Hepatocyte (in vitro differentiated cells): ENCODE results near the gene STK11. TPM values are rescaled to one million over a fixed set of nuclear protein-coding genes. Genes with fewer than 3 reads are reported as not detected.

Experiments used
- DNase-seq: peaks from one replicate; pipeline ENCODE4 v3.0.0-alpha.2; 2016; ENCODE audit warnings: low spot score
- H2AFZ ChIP-seq: fragments of 200-600 bp; sonication (generic); 2 replicates; pipeline ENCODE4 v1.6.0; 2016; ENCODE audit warnings: antibody characterized with exemption, mild to moderate bottlenecking
- H3K27ac ChIP-seq: fragments of 200-600 bp; sonication (generic); 2 replicates; pipeline ENCODE4 v1.5.1; 2016; ENCODE audit warnings: mild to moderate bottlenecking
- H3K27me3 ChIP-seq: fragments of 200-600 bp; sonication (generic); 2 replicates; pipeline ENCODE4 v1.6.1; 2016
- H3K36me3 ChIP-seq: fragments of 200-600 bp; sonication (generic); replicated peaks from 2 replicates; pipeline ENCODE4 v1.5.1; 2016; ENCODE audit warnings: low read depth; ENCODE audit not compliant: insufficient read depth
- H3K4me1 ChIP-seq: fragments of 200-600 bp; sonication (generic); 2 replicates; pipeline ENCODE4 v1.5.1; 2016; ENCODE audit warnings: mild to moderate bottlenecking, moderate library complexity; ENCODE audit not compliant: insufficient read depth
- H3K4me2 ChIP-seq: fragments of 200-600 bp; sonication (generic); 2 replicates; pipeline ENCODE4 v1.6.0; 2016
- H3K4me3 ChIP-seq: fragments of 200-600 bp; sonication (generic); 2 replicates; pipeline ENCODE4 v1.5.1; 2016; ENCODE audit warnings: mild to moderate bottlenecking
- H3K79me2 ChIP-seq: fragments of 200-600 bp; sonication (generic); 2 replicates; pipeline ENCODE4 v1.6.0; 2017; ENCODE audit warnings: mild to moderate bottlenecking
- H3K9me2 ChIP-seq: fragments of 200-600 bp; sonication (generic); replicated peaks from 2 replicates; pipeline ENCODE4 v1.6.0; 2017; ENCODE audit warnings: mild to moderate bottlenecking; ENCODE audit not compliant: insufficient read depth
- H3K9me3 ChIP-seq: fragments of 200-600 bp; sonication (generic); 2 replicates; pipeline ENCODE4 v1.5.1; 2016; ENCODE audit warnings: low read depth, mild to moderate bottlenecking
- H4K20me1 ChIP-seq: fragments of 200-600 bp; sonication (generic); 2 replicates; pipeline ENCODE4 v1.6.0; 2016; ENCODE audit warnings: mild to moderate bottlenecking; ENCODE audit not compliant: insufficient read depth, poor library complexity, severe bottlenecking
- CTCF ChIP-seq: fragments of 200-600 bp; sonication (generic); IDR thresholded peaks from 2 replicates; pipeline ENCODE4 v1.5.1; 2016; ENCODE audit warnings: antibody characterized with exemption, mild to moderate bottlenecking; ENCODE audit not compliant: poor library complexity
- EZH2 ChIP-seq: fragments of 200-600 bp; sonication (generic); IDR thresholded peaks from 2 replicates; pipeline ENCODE4 v1.6.1; 2016; ENCODE audit warnings: antibody characterized with exemption, mild to moderate bottlenecking, borderline replicate concordance
- EZH2phosphoT487 ChIP-seq: fragments of 200-600 bp; sonication (generic); IDR thresholded peaks from one replicate; pipeline ENCODE4 v1.6.1; 2018; ENCODE audit warnings: antibody characterized with exemption, mild to moderate bottlenecking, low read depth, moderate library complexity; ENCODE audit not compliant: unreplicated experiment, severe bottlenecking
- WGBS: methylation state at CpG from one replicate; pipeline ENCODE4 v1.1.6; 2016; ENCODE audit warnings: low lambda C conversion rate; ENCODE audit errors: missing lambda C conversion rate; 5-methylcytosine and 5-hydroxymethylcytosine counted together
- polyA plus RNA-seq: library from polyadenylated mRNA; unstranded; fragments of >200 nt; fragmentation: Nextera tagmentation; extraction: Ambion mirVana; gene quantifications from 2 replicates; pipeline ENCODE4 v1.2.1, GENCODE V29; 2016
- total RNA-seq: library from RNA; depleted of rRNA; stranded (reverse); fragments of >200 nt; gene quantifications from 2 replicates; pipeline ENCODE4 v1.2.3, GENCODE V29; 2014

STK11 gene
- total and polyA plus RNA-seq, 2 experiments from 2014 or later, result 48.9 to 76.6 TPM

DNA sequence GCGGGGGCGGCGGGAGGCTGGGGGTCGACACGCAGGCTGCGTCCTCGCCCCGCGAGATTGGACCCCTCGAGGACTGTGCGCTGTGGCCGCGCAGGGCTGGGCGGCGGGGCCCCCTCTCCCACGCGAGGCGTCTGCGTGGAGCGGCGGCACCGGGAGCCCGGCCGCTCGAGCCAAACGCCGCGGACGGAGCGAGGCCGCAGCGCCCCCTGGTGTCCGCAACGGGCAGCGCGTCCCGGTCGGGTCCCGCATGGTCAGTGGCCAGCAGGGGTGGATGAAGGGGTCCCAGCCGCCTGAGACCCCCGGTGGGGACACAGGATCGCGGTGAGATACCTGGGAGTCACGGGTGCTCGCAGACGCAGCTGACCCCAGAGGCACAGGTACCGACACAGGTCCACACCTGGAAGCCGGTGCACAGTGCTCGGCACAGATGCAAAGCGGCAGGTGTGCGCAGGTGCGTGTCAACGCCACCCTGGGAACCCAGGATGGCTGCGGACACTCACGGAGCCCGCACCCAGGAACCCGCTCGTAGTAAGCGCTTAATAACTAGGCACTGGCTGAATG lies 61.4 kb downstream of the STK11 start:
- Histone ChIP-seq H3K36me3 (no peaks in the 10 kb centered on the region), H3K4me3 (peak overlapping the region; percentile 69), H4K20me1 (peaks cover 24% of the 10 kb centered on the region), H3K27me3 (no peaks in the 10 kb centered on the region), H3K4me1 (peaks cover 69% of the 10 kb centered on the region), H3K79me2 (peaks cover 43% of the 10 kb centered on the region), H3K9me3 (no peaks in the 10 kb centered on the region), H3K4me2 (peak overlapping the region; percentile 100), H3K9me2 (no peaks in the 10 kb centered on the region), H2AFZ (peak overlapping the region; percentile 18), H3K27ac (peak overlapping the region; percentile 87)
- WGBS, result 5% methylated on average over 46 of the region's 59 CpGs
- peak; percentile 87 for DNase-seq
- TF ChIP-seq EZH2 (no peak), CTCF (peak; percentile 85)

DNA sequence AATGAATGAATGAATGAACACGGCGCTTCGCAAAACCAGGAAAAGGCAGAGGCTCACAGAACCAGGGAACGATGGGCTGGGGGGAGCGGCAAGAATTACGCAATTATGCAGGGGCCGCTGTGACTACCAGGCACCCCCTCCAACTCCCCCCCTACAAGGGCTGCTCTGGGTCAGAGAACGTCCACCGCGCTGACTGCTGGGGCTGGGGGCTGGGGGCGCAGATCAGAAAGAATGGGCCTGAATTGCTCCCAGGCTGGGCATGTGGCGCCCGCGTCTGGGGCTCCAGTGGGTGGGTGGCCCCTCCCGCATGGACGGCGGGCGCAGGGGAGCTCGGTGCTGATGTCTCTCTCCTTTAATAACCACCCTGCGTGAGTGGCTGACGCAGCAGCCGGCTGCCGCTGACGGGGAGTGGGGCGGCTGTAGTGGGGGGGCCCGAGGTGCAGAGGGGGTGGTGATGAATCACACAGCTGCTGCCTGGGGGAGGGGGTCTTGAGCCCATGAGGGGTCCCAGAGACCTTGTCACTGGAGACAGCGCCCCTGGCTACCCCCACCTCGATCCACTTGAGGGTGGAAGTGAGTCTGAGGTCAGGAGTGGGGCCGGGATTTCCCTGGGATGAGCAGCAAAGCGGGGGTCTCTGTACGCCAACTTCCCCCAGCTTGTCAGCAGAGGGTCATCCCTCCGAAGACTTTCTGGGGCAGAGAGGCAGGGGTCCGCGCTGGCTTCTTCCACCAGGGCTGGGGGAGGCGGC lies 62.1 kb downstream of the STK11 start:
- Histone ChIP-seq H3K9me3 (no peaks in the 10 kb centered on the region), H3K79me2 (peaks cover 50% of the 10 kb centered on the region), H3K9me2 (no peaks in the 10 kb centered on the region), H3K4me2 (peak overlapping the region; percentile 100), H3K27me3 (no peaks in the 10 kb centered on the region), H3K4me3 (peak overlapping the region; percentile 69), H3K4me1 (peaks cover 62% of the 10 kb centered on the region), H2AFZ (no peak overlapping the region), H3K27ac (no peak overlapping the region), H3K36me3 (no peaks in the 10 kb centered on the region), H4K20me1 (peaks cover 31% of the 10 kb centered on the region)
- TF ChIP-seq EZH2 (no peak), EZH2phosphoT487 (no peak), CTCF (no peak)
- no peak for DNase-seq
- WGBS, result 30% methylated on average over 33 of the region's 35 CpGs

DNA sequence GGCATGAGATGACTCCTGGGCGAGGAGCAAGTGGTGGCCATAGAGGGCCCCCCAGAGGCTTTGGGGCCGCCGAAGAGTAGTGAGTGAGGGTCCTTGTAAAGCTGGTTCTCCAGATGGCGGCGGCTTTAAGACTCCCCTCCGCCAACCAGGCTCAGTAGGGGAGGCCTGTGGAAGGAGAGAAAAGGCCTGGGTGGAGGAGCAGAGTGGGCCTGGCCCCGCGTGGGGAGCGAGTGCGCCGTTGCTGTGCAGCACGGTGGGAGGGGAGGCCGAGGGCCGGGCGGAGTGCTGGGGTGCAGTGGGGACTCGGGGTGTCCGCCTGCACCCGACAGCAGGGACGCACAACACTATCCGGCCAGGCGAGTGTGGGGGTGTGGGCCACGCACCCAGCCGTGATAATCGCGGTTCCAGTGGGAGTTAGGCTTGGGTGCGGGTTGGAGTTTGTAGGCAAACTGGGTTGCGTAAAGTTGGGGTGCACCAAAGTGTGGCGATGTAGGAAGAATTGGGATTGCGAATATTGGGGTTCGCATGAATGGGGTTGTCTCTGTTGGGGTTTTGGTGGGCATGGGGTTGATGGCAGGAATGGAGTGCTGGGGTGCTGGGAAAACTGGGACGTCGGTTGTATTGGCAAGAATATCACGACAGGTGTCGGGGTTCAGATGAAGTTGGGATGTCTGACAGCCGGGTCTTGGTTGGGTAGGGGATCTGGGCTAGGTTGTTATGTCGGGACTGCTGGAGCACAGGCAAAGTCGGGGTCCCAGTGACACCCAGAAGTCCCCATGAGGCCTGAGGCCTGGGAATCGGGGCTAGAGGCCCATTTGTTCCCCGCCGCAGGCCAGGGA lies 62.9 kb downstream of the STK11 start:
- peaks cover 36% of the 10 kb centered on the region for H4K20me1 ChIP-seq
- H3K4me2 ChIP-seq, result peak overlapping the region; percentile 100
- H3K36me3 ChIP-seq, result no peaks in the 10 kb centered on the region
- H3K79me2 ChIP-seq, result peaks cover 58% of the 10 kb centered on the region
- peaks cover 54% of the 10 kb centered on the region for H3K4me1 ChIP-seq
- H3K9me3 ChIP-seq, result no peaks in the 10 kb centered on the region
- no peaks in the 10 kb centered on the region for H3K27me3 ChIP-seq
- no peak overlapping the region for H2AFZ ChIP-seq
- H3K4me3 ChIP-seq, result no peak overlapping the region
- 63% methylated on average over 31 of the region's 40 CpGs for WGBS
- DNase-seq, result no peak
- TF ChIP-seq EZH2 (no peak), CTCF (no peak), EZH2phosphoT487 (no peak)
- no peaks in the 10 kb centered on the region for H3K9me2 ChIP-seq
- peak overlapping the region; percentile 69 for H3K27ac ChIP-seq
